Muscle layer of colon (tissue), 2 donors: ENCODE measurements around the gene RABGAP1L.
"Not testable (repeated sequence)": the region's sequence is repeated elsewhere in the genome, so short reads cannot be mapped to it uniquely, and the experiment has no call there.

Experiments used
- H3K27ac ChIP-seq: one replicate; pipeline ENCODE4 v1.7.0; 2013; ENCODE audit warnings: low read depth, mild to moderate bottlenecking, low read length, moderate library complexity
- H3K27me3 ChIP-seq, 2 donors: one replicate each; pipeline ENCODE4 v1.7.0; 2013; ENCODE audit warnings: low read length in 2 of 2, mild to moderate bottlenecking in 2 of 2; ENCODE audit not compliant: insufficient read depth in 2 of 2, control insufficient read depth in 1 of 2
- H3K36me3 ChIP-seq: one replicate; pipeline ENCODE4 v1.7.0; 2013; ENCODE audit warnings: mild to moderate bottlenecking, low read length; ENCODE audit not compliant: insufficient read depth
- H3K4me1 ChIP-seq: one replicate; pipeline ENCODE4 v1.7.0; 2013; ENCODE audit warnings: mild to moderate bottlenecking, low read length; ENCODE audit not compliant: insufficient read depth
- H3K4me3 ChIP-seq, 2 donors: one replicate each; pipeline ENCODE4 v1.7.0; 2013; ENCODE audit warnings: low read length in 2 of 2, low read depth in 1 of 2, mild to moderate bottlenecking in 1 of 2, moderate library complexity in 1 of 2
- H3K9ac ChIP-seq: one replicate; pipeline ENCODE4 v1.7.0; 2013; ENCODE audit warnings: low read length
- H3K9me3 ChIP-seq: one replicate; pipeline ENCODE4 v1.7.0; 2013; ENCODE audit warnings: mild to moderate bottlenecking, low read length
- donor health status: abdominal sarcoma.
- donor health status: Adenocarcinoma of cecum.

RABGAP1L gene

GRCh38 chr1:174224641-174225040 is 65.3 kb downstream of the RABGAP1L start:
- H3K36me3 ChIP-seq, result no peaks in the 10 kb centered on the region

DNA sequence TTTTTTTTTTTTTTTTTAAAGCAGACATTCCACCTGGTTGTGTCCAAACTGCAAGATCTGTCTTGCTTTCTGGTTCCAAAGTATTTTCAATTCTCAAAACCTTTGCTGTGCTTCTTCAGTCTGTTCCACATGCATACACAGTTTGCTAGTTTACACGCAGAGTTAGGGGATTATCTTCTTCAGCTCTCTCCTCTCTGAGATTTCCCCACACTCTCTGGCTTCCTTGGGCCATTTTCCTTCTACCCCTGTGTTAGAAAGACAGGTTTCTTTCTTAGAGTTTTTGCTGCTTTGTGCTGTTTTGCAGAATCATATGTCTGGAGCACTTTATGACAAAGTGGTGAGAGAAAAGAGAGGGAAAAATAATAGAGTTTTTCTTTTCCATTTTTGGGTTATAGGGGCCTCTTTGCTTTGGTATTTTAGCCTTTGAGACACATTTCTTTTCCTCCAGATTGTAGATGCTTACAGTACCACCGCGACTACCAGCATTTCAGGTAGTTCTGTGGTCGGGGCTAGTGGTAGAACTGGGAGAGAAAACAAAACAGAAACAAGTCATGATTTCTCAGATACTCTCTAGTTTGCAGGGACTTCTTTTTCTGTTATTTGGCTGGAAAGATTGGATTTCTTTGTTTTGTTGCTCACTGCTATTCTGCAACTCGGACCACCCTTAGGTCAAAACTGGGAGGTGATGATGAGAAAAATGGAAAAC is 66.3 kb downstream of the RABGAP1L start:
- Histone ChIP-seq H3K4me1 (no peaks in the 10 kb centered on the region), H3K9ac (no peak overlapping the region), H3K27ac (no peak overlapping the region), H3K36me3 (no peaks in the 10 kb centered on the region), H3K4me3 (no peak overlapping the region), H3K9me3 (no peaks in the 10 kb centered on the region), H3K27me3 (no peaks in the 10 kb centered on the region)

More at GRCh38 chr1:174224641-174225040, 65.3 kb downstream of the RABGAP1L start:
- Histone ChIP-seq H3K9ac (no peak overlapping the region), H3K9me3 (no peaks in the 10 kb centered on the region), H3K4me3 (no peak overlapping the region), H3K27ac (no peak overlapping the region), H3K27me3 (no peaks in the 10 kb centered on the region), H3K4me1 (no peaks in the 10 kb centered on the region)

GRCh38 chr1:174230399-174230798 is 71.1 kb downstream of the RABGAP1L start:
- Histone ChIP-seq H3K36me3 (no peaks in the 10 kb centered on the region), H3K9me3 (no peaks in the 10 kb centered on the region), H3K27ac (no peak overlapping the region), H3K27me3 (no peaks in the 10 kb centered on the region), H3K4me1 (no peaks in the 10 kb centered on the region), H3K4me3 (no peak overlapping the region), H3K9ac (no peak overlapping the region)

- Histone ChIP-seq H3K27me3 (no peaks in the 10 kb centered on the region), H3K9ac (no peak overlapping the region), H3K4me3 (no peak overlapping the region), H3K27ac (no peak overlapping the region), H3K4me1 (no peaks in the 10 kb centered on the region), H3K9me3 (no peaks in the 10 kb centered on the region), H3K36me3 (no peaks in the 10 kb centered on the region)
Measured at GRCh38 chr1:174232761-174233160, 73.4 kb downstream of the RABGAP1L start.

DNA sequence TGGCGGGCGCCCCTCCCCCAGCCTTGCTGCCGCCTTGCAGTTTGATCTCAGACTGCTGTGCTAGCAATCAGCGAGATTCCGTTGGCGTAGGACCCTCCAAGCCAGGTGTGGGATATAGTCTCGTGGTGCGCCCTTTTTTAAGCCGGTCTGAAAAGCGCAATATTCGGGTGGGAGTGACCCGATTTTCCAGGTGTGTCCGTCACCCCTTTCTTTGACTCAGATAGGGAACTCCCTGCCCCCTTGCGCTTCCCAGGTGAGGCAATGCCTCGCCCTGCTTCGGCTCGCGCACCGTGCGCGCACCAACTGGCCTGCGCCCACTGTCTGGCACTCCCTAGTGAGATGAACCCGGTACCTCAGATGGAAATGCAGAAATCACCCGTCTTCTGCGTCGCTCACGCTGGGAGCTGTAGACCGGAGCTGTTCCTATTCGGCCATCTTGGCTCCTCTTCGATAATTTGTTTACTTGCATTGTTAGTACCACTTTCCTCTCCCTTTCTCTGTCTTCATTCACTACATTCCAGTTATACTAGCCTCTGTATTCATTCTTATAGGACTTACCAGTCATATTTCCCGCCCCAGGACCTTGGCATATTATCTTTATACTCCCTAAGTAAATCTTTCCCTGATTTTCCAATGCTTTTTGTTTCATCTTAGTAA is 79.7 kb downstream of the RABGAP1L start:
- not testable (repeated sequence) for H3K36me3 ChIP-seq, H3K9me3 ChIP-seq, H3K4me1 ChIP-seq, H3K9ac ChIP-seq, H3K27ac ChIP-seq, H3K4me3 ChIP-seq, H3K27me3 ChIP-seq

DNA sequence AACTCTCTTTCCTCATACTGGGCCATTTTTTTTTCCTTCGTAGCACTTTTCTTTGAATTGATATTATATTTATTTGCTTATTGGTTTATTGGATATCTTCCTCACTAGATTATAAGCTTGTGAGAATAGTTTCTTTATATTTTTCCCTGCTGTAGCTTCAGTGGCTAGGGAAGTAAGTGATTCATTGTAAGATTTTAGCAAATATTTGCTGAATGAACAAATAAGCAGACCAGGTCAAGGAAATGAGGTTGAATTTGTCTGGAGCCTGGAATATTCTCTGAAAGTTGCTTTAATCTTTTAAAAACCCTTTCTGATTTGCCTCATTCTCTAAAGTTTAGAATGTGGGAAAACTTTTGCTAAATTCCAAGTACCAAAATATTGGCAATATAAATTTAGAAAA is 80.2 kb downstream of the RABGAP1L start:
- H3K27ac ChIP-seq, result no peak overlapping the region
- H3K4me1 ChIP-seq, result no peaks in the 10 kb centered on the region
- no peak overlapping the region for H3K9ac ChIP-seq
- H3K36me3 ChIP-seq, result no peaks in the 10 kb centered on the region
- H3K4me3 ChIP-seq, result no peak overlapping the region
- H3K9me3 ChIP-seq, result no peaks in the 10 kb centered on the region
- H3K27me3 ChIP-seq, result no peaks in the 10 kb centered on the region

DNA sequence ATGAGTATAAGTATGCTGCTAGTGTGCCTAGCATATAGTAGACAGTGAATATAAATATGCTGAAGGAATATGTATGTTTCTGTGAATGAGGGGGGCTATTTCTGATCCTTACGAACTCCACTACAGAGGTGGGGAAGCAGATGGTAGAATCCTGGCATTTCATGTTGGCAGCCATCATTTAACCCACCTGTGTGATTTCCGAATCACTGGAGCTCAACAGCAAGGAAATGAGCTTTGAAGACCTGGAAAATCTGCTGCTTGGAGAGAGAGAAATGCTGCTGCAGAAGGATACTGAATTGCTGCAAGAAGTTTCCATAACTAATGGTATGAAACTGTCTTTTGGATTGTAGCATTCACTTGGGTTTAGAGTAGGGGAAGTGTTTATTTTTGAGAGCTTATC is 83.5 kb downstream of the RABGAP1L start:
- no peak overlapping the region for H3K4me3 ChIP-seq
- H3K27me3 ChIP-seq, result no peaks in the 10 kb centered on the region
- H3K9me3 ChIP-seq, result no peaks in the 10 kb centered on the region
- no peaks in the 10 kb centered on the region for H3K36me3 ChIP-seq
- no peak overlapping the region for H3K27ac ChIP-seq
- H3K4me1 ChIP-seq, result no peaks in the 10 kb centered on the region
- no peak overlapping the region for H3K9ac ChIP-seq

- Histone ChIP-seq H3K27me3 (no peaks in the 10 kb centered on the region), H3K36me3 (no peaks in the 10 kb centered on the region)
Measured at GRCh38 chr1:174243451-174244000, 84.2 kb downstream of the RABGAP1L start.

DNA sequence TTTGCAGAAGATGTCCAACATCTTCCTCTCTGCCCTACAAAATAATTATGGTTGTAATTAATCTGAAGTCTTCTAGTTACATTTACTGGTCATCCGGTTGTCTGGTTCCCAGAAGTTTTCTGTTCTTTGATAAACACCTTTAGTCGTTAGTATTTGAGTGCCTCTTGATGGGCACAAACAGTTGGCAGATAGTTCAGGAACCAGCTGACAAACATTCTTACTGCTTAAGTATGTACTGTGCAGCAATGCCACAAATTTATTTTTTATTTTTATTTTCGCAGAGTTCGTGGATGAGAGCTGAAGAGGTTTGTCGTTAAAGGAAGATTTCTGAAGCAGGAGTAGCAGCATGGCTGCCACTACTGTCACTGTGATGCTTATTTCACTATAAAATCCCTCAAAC is 84.7 kb downstream of the RABGAP1L start:
- no peaks in the 10 kb centered on the region for H3K36me3 ChIP-seq

More at GRCh38 chr1:174243451-174244000, 84.2 kb downstream of the RABGAP1L start:
- no peak overlapping the region for H3K4me3 ChIP-seq
- H3K9ac ChIP-seq, result no peak overlapping the region
- H3K9me3 ChIP-seq, result no peaks in the 10 kb centered on the region
- H3K4me1 ChIP-seq, result no peaks in the 10 kb centered on the region
- H3K27ac ChIP-seq, result no peak overlapping the region

DNA sequence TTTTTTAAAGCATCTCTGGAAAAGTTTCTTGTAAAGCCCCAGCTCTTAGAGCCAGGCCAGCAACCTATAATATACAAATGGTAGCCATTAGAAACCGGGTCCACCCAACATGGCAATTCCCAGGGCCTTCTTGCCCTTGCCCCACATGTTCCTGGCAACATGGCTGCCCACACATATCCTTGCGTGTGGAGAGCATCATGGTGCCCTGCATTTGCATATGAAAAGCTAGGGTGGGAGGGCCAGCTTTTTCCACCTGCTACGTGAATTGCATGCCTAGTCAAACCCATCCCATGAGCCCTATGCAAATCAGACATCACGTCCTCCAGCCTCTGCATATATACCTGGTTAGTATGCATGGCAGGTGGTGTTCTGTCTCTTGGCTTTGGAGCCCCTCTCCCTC is 88.2 kb downstream of the RABGAP1L start:
- H3K9me3 ChIP-seq, result no peaks in the 10 kb centered on the region
- H3K9ac ChIP-seq, result no peak overlapping the region
- no peaks in the 10 kb centered on the region for H3K36me3 ChIP-seq
- no peaks in the 10 kb centered on the region for H3K4me1 ChIP-seq
- no peaks in the 10 kb centered on the region for H3K27me3 ChIP-seq
- H3K27ac ChIP-seq, result no peak overlapping the region
- no peak overlapping the region for H3K4me3 ChIP-seq

More for the DNA sequence above, 84.7 kb downstream of the RABGAP1L start:
- no peaks in the 10 kb centered on the region for H3K4me1 ChIP-seq
- no peak overlapping the region for H3K27ac ChIP-seq
- H3K9me3 ChIP-seq, result no peaks in the 10 kb centered on the region
- no peak overlapping the region for H3K9ac ChIP-seq
- no peak overlapping the region for H3K4me3 ChIP-seq
- no peaks in the 10 kb centered on the region for H3K27me3 ChIP-seq

- Histone ChIP-seq H3K27ac (no peak overlapping the region), H3K36me3 (no peaks in the 10 kb centered on the region), H3K9me3 (no peaks in the 10 kb centered on the region), H3K4me3 (no peak overlapping the region), H3K4me1 (no peaks in the 10 kb centered on the region), H3K27me3 (no peaks in the 10 kb centered on the region), H3K9ac (no peak overlapping the region)
Measured at GRCh38 chr1:174248041-174248440, 88.7 kb downstream of the RABGAP1L start.

DNA sequence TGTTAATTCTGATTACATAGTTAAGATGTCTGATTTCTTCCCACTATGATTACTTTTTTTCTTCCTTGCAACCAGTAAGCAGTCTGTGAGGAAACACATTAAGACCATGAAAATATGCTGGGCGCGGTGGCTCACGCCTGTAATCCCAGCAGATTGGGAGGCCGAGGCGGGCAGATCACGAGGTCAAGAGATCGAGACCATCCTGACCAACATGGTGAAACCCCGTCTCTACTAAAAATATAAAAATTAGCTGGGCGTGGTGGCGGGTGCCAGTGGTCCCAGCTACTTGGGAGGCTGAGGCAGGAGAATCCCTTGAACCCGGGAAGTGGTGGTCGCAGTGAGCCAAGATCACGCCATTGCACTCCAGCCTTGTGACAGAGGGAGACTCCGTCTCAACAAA is 97.1 kb downstream of the RABGAP1L start:
- H3K27me3 ChIP-seq, H3K36me3 ChIP-seq, H3K4me1 ChIP-seq, H3K9ac ChIP-seq, H3K4me3 ChIP-seq, H3K27ac ChIP-seq, H3K9me3 ChIP-seq: not testable (repeated sequence)
